Erythroblast (primary cell): Measurements from ENCODE around the gene ACBD5.

Experiments used
- DNase-seq, 2 experiments: peaks; one replicate each; lab custom pipeline; 2025; lab: John Stamatoyannopoulos, UW
- GATA1 ChIP-seq: IDR thresholded peaks from 2 replicates; pipeline ENCODE4 v1.6.1; 2011; ENCODE audit warnings: low read depth, mild to moderate bottlenecking, control low read depth, low read length, moderate library complexity
- POLR2A ChIP-seq: IDR thresholded peaks from 2 replicates; pipeline ENCODE4 v1.6.1; 2011; ENCODE audit warnings: mild to moderate bottlenecking, low read length

Gene ACBD5

DNA sequence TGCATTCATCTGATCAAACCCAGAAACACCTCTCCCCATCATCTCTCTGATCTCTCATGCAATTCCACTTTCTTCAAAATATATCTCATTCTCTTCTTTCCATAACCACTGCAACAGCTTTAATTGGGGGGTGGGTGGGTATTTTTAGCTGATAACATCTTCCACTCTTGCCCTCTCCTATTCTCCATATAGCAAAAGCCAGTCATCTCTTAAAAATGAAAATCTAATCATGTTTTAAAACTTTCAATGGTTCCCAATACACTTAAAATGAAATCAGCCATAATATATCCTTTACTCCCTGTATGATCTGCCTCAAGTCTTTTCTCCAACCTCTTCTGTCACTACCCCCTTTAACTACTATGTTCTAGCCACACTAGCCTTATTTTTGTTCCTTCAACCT, 87.9 kb downstream of the ACBD5 start:
- DNase-seq = no peak
- TF ChIP-seq POLR2A (no peak), GATA1 (no peak)

DNA sequence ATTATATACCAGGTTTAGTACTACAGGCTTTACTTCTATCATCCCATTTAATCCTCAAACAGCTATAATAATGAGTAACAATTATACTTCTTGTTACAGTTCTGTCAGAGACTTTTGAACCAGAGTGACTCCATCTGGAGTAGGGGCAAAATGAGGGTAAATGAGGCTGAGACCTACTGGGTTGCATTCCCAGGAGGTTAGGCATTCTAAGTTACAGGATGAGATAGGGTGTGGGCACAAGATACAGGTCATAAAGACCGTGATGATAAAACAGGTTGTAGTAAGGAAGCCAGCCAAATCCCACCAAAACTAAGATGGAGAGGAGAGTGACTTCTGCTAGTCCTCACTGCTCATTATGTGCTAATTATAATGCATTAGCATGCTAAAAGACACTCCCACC, 90.3 kb downstream of the ACBD5 start:
- DNase-seq = no peak
- TF ChIP-seq GATA1 (no peak), POLR2A (no peak)

DNA sequence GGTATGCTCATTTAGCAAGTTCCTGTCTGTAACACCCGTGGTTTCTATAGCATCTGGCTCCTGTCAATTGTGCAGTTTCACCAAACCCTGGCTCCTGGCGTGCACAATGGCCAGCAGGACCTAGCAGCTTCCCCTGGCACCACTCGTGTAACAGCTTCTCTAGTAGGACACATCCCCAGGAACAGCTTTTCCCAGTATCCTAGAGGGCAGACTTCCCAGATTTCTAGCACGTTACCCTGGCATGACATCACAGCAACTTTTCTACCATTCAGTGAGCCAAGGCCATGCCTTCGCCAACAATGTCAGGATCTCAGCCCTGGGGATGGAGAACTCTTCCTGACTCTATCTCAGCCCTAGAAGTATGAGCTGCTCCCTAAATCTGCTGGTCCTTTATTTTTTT, 92.9 kb downstream of the ACBD5 start:
- TF ChIP-seq GATA1 (no peak), POLR2A (no peak)
- DNase-seq = no peak

DNA sequence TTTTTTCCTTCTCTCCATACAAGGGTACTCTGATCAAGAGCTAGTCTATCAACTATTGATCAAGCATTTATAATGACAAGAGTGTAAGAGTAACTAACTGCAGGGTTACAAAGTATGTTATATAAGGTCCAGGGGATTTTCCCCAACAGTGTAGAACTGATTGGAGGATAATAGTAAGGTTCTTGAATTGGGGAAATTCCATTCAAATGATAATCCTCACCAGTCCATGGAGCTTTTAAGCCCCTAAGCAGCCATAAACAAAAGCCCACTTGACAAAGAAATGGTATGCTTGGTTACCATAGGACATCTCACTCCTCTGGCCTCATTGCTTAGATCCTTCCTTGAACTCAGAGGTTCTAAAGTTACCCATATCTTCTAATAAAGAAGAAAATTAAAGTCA, 94.7 kb downstream of the ACBD5 start:
- TF ChIP-seq GATA1 (no peak), POLR2A (no peak)
- no peak for DNase-seq
